Liver (tissue), 3 donors: ENCODE results near the gene EGFR.

Experiments
- CTCF ChIP-seq: fragments of 150-350 bp; IDR thresholded peaks from 2 replicates; pipeline ENCODE4 v1.5.1; 2017; ENCODE audit warnings: improper control_type of control experiment, low read depth, low read length; ENCODE audit not compliant: missing input control
- GABPA ChIP-seq, 2 donors: IDR thresholded peaks in 1 of 2; conservative IDR thresholded peaks in 1 of 2; 2 replicates each; pipeline ENCODE4 v1.6.1; 2016; ENCODE audit warnings: antibody characterized with exemption in 2 of 2, mild to moderate bottlenecking in 1 of 2, moderate library complexity in 1 of 2
- SP1 ChIP-seq: IDR thresholded peaks from 2 replicates; pipeline ENCODE4 v1.6.1; 2018; ENCODE audit warnings: antibody characterized with exemption, mild to moderate bottlenecking
- TAF1 ChIP-seq: conservative IDR thresholded peaks from 2 replicates; pipeline ENCODE4 v1.6.1; 2016; ENCODE audit warnings: antibody characterized with exemption, mild to moderate bottlenecking
- YY1 ChIP-seq: IDR thresholded peaks from 2 replicates; pipeline ENCODE4 v1.6.1; 2016; ENCODE audit warnings: antibody characterized with exemption, mild to moderate bottlenecking
- TF ChIP-seq, protein P1 (sequence below): IDR thresholded peaks from 2 replicates; pipeline ENCODE4 v1.6.1; 2016; ENCODE audit warnings: antibody characterized with exemption
- TF ChIP-seq, protein P2 (sequence below): IDR thresholded peaks from 2 replicates; pipeline ENCODE4 v1.6.1; 2016; ENCODE audit warnings: antibody characterized with exemption
- donor health status: healthy.
- donor health status: healthy.

DNA sequence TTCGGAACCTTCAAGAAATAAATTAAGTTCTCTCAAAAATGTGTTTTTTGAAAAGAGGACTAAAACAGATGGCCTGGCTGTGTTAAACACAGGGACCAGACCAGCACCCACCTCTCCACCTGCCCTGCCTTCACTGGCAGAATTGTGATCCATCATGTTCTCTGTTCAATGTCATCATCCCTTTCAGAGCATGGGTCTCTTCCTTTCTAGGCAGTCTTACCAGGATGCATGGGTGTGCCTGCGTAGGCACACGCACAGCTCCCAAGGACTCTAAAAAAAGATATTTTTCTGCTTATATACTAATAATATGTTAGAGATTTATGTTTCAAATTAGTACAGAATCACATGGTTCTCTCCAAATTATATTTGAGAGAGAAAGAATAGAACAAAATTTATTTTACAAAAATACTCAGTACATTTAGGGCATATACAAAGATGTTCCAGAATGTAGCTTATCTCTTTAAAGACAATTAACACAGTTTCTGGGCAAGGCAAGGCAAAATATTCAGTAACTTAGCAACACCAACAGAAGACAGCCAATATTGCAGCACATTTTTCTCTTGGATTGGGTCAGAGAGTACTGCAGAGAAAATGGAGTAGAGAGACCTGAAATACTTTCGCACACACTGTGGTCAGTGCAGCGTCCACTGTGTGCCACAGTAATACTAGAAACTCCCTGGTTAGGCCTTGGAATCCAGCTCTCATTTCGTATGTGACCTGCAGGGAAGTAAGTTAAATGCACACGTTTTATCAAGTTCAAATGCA lies 52.8 kb downstream of the EGFR start:
- TF ChIP-seq TAF1 (no peak), CTCF (no peak), GABPA (IDR thresholded peaks at IDR 0.05 in 1 of 2, conservative IDR thresholded peaks at IDR 0.05 in 1 of 2) (no peak), YY1 (no peak), SP1 (no peak)
- TF ChIP-seq, protein P1, sequence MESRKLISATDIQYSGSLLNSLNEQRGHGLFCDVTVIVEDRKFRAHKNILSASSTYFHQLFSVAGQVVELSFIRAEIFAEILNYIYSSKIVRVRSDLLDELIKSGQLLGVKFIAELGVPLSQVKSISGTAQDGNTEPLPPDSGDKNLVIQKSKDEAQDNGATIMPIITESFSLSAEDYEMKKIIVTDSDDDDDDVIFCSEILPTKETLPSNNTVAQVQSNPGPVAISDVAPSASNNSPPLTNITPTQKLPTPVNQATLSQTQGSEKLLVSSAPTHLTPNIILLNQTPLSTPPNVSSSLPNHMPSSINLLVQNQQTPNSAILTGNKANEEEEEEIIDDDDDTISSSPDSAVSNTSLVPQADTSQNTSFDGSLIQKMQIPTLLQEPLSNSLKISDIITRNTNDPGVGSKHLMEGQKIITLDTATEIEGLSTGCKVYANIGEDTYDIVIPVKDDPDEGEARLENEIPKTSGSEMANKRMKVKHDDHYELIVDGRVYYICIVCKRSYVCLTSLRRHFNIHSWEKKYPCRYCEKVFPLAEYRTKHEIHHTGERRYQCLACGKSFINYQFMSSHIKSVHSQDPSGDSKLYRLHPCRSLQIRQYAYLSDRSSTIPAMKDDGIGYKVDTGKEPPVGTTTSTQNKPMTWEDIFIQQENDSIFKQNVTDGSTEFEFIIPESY, result no peak
- TF ChIP-seq, protein P2, sequence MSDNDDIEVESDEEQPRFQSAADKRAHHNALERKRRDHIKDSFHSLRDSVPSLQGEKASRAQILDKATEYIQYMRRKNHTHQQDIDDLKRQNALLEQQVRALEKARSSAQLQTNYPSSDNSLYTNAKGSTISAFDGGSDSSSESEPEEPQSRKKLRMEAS, result no peak
